Measurements from ENCODE around the gene RUBCNL. TPM values are rescaled to one million over a fixed set of nuclear protein-coding genes. Genes with fewer than 3 reads are reported as not detected.

The RUBCNL gene
- total and polyA plus RNA-seq, 5 donors: 0.36 to 1.8 (median 1.1) TPM

DNA sequence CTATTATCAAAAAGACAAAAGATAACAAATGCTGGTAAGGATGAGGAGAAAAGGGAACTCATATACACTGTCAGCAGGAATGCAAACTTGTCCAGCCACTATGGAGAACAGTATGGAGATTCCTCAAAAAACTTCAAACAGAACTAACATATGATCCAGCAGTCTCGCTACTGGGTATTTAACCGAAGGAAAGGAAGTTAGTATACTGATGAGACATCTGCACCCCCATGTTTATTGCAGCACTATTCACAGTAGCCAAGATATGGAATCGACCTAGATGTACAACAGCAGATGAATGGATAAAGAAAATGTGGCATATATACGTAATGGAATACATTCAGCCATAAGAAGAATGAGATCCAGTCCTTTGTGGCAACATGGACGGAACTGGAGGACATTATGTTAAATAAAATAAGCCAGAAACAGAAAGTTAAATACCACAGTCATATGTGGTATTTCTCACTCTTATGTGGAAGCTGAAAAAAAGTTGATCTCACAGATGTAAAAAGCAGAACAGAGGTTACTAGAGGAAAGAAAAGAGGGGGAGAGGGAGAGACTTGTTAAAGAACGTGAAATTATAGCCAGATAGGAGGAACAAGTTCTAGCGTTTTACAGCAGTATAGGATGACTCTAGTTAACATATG, 83.2 kb downstream of the RUBCNL start:
- no peak overlapping the region for H3K27ac ChIP-seq (ENCODE audit: low read length)
- 74% methylated on average over 7 of the region's 7 CpGs for WGBS

DNA sequence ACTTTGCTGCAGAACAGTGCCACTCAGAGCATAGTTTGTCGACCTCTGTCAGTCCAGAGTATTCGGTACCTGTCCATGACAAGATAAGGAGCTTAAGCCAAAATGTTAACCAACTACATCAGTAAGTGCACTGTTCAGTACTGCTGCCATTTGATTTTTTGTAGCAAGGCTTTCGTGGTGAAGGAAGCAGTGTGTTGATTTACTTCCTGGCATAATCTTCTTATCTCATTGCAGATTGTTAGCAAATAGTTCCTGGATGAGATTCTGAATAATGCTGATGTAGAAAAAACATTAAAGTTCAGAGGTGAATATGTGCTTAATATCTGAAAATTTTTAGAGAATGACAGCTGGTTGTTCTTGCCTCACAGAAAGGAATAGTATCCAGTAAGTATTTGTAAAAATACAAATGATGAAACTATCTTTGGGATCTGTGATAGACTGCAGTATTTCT, 89.7 kb downstream of the RUBCNL start:
- ATAC-seq: no peak
- no peak overlapping the region for H3K4me3 ChIP-seq (ENCODE audit: low read length)
- H3K4me1 ChIP-seq (ENCODE audit: control insufficient read depth, insufficient read depth, low read length): peaks cover 3% of the 10 kb centered on the region
- WGBS: 54% methylated on average over 3 of the region's 3 CpGs
- no peaks in the 10 kb centered on the region for H3K27me3 ChIP-seq (ENCODE audit: control insufficient read depth, insufficient read depth)
- no peaks in the 10 kb centered on the region for H3K9me3 ChIP-seq (ENCODE audit: control insufficient read depth, low read length)
- H3K27ac ChIP-seq (ENCODE audit: low read length): no peak overlapping the region
- intact Hi-C loops (cut with DNase I): no loop called here
- no peak for DNase-seq

More for the DNA sequence above, 83.2 kb downstream of the RUBCNL start:
- intact Hi-C loops (cut with DNase I): no loop called here
- no peak for DNase-seq
- Histone ChIP-seq H3K9me3 (ENCODE audit: control insufficient read depth, low read length) (no peaks in the 10 kb centered on the region), H3K4me3 (ENCODE audit: low read length) (no peak overlapping the region), H3K27me3 (ENCODE audit: control insufficient read depth, insufficient read depth) (peaks cover 2% of the 10 kb centered on the region), H3K4me1 (ENCODE audit: control insufficient read depth, insufficient read depth, low read length) (no peaks in the 10 kb centered on the region)
- ATAC-seq: no peak

DNA sequence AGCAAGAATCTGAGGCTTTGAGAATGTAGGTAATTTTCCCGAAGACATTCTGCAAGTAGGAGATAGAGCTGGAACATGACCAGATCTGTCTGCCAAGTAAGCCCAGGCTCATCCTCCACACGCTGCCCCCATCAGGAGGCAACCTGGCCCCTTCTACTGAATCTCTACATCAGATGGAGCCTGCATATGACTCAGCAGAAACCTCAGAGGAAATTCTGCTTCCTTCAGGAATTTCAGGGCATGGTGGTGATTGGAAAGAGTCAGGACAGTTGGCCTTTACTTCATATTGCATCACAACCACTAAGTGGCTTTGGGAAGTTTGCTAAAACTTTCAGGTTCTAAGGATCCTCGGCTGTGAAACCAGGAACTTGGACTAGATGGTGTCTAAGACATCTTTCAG, 90.1 kb downstream of the RUBCNL start:
- 43% methylated on average over 3 of the region's 3 CpGs for WGBS
- peak in 1 of 3 donors; percentile 28 for DNase-seq
- ATAC-seq: peak in 1 of 2 donors; percentile 51
- Histone ChIP-seq H3K27me3 (ENCODE audit: control insufficient read depth, insufficient read depth) (no peaks in the 10 kb centered on the region), H3K4me1 (ENCODE audit: control insufficient read depth, insufficient read depth, low read length) (peaks cover 3% of the 10 kb centered on the region), H3K9me3 (ENCODE audit: control insufficient read depth, low read length) (no peaks in the 10 kb centered on the region), H3K4me3 (ENCODE audit: low read length) (no peak overlapping the region), H3K27ac (ENCODE audit: low read length) (no peak overlapping the region)
- intact Hi-C loops (cut with DNase I): no loop called here

DNA sequence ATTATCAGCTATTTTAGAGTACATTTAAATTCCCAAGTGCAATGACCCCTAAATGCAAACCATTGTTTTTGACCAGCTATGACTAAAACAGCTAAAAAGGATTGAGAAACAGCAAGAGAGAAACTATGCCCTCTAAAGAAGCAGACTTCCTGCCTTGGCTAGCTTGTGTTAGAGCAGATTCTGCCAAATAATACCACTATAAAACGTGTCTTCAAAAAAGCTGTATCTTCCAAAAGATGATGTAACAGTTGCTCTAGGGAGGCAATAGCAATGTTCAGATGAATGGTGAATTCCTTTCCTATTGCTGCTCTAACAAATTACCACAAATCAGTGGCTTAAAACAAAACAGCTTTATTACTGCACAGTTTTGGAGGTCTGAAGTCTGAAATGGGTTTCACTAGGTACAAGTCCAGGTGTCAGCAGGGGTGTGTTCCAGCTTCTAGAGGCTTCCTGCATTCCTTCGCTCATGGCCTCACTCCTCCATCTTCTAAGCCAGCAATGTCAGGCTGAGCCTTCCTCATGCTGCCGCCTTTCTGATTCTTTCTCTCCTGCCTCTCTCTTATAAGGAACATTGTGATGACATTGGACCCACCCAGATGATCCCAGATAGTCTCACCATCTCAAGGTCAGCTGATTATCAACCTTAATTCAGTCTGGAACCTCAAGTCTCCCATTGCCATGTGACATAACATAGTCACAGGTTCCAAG, 90.8 kb downstream of the RUBCNL start:
- ATAC-seq (peak; percentile 80 to 87), DNase-seq (no peak)
- H3K9me3 ChIP-seq (ENCODE audit: control insufficient read depth, low read length): no peaks in the 10 kb centered on the region
- peak overlapping the region; percentile 3 for H3K27ac ChIP-seq (ENCODE audit: low read length)
- intact Hi-C loops (cut with DNase I): no loop called here
- 64% methylated on average over 3 of the region's 3 CpGs for WGBS
- no peaks in the 10 kb centered on the region for H3K27me3 ChIP-seq (ENCODE audit: control insufficient read depth, insufficient read depth)
- no peak overlapping the region for H3K4me3 ChIP-seq (ENCODE audit: low read length)
- peaks cover 3% of the 10 kb centered on the region for H3K4me1 ChIP-seq (ENCODE audit: control insufficient read depth, insufficient read depth, low read length)

DNA sequence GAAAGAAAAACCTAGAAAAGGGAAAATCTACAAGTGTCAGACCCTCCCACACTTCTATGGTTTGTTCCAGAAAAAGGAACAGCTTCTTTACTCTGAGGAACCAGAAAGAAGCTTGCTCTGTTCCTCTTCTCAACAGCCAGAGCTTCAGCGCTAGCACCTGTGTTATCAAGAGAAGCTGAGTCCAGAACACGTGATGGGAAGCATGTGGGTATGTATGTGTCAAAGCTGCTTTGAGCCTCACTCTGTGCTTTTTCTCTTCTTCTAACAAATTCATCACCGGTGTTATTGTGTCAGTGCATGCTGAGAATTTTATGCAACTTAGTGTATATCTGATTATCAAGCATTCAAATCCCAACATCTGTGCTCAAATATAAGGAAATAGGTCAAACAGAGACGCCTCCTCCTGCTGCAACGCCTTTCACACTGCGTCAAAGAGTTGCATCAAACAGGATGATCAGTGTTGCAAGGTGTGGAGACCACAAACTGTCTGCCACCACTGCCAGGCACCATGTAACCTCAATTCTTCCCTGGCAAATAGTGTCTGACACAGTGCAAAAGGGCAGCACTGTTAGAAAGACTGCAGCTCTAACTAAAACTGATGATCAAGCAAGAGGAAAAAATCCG, 91.4 kb downstream of the RUBCNL start:
- no peak overlapping the region for H3K4me3 ChIP-seq (ENCODE audit: low read length)
- intact Hi-C loops (cut with DNase I): no loop called here
- H3K27ac ChIP-seq (ENCODE audit: low read length): no peak overlapping the region
- ATAC-seq (peak; percentile 66 to 81), DNase-seq (peak in 2 of 3 donors; percentile 29 to 51)
- no peaks in the 10 kb centered on the region for H3K27me3 ChIP-seq (ENCODE audit: control insufficient read depth, insufficient read depth)
- peaks cover 3% of the 10 kb centered on the region for H3K4me1 ChIP-seq (ENCODE audit: control insufficient read depth, insufficient read depth, low read length)
- 39% methylated on average over 7 of the region's 7 CpGs for WGBS
- H3K9me3 ChIP-seq (ENCODE audit: control insufficient read depth, low read length): no peaks in the 10 kb centered on the region

DNA sequence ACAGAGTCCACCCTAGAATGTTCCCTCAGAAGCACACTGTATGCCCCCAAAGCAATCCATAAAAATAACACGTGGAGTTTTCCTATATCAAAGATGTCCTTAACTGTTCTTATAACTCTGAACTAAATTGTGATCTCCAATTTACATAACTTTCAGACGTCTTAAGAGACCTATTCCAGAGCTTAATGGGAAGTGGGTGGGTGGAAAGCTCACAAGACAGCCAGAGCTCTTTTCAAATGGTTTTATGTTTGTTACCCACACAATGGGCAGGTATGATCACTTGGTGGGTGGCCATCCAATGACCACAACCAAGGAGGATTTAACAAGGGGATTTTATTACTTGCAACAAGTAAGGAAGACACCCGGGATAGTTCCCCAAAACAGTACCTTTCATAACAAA, 93.6 kb downstream of the RUBCNL start:
- no peak overlapping the region for H3K4me3 ChIP-seq (ENCODE audit: low read length)
- intact Hi-C loops (cut with DNase I): no loop called here

More for the DNA sequence above, 93.6 kb downstream of the RUBCNL start:
- DNase-seq: no peak
- no peak overlapping the region for H3K27ac ChIP-seq (ENCODE audit: low read length)
- peaks cover 3% of the 10 kb centered on the region for H3K4me1 ChIP-seq (ENCODE audit: control insufficient read depth, insufficient read depth, low read length)
- 71% methylated on average over 3 of the region's 3 CpGs for WGBS
- ATAC-seq: no peak
- H3K9me3 ChIP-seq (ENCODE audit: control insufficient read depth, low read length): no peaks in the 10 kb centered on the region
- H3K27me3 ChIP-seq (ENCODE audit: control insufficient read depth, insufficient read depth): no peaks in the 10 kb centered on the region

Other genes with a start within 250 kb of the RUBCNL start
- gene LCP1, start 205.1 kb downstream of the RUBCNL start, total RNA-seq: 10 to 100 TPM; 15.9 to 33.0 (median 24.4) TPM
- 3.2 TPM for gene LCP1, start 205.1 kb downstream of the RUBCNL start, polyA plus RNA-seq
- gene LRRC63, start 175.3 kb downstream of the RUBCNL start, total RNA-seq: not detected
- not detected for gene LRRC63, start 175.3 kb downstream of the RUBCNL start, polyA plus RNA-seq
- 10 to 100 TPM; 10.1 to 11.4 (median 10.7) TPM for gene LRCH1, start 165.9 kb upstream of the RUBCNL start, total RNA-seq
- gene LRCH1, start 165.9 kb upstream of the RUBCNL start, polyA plus RNA-seq: 4.8 TPM

Measured in right cardiac atrium (tissue), 5 donors.